BJ (cell line): Measurements from ENCODE around the gene EDNRA. TPM values are rescaled to one million over a fixed set of nuclear protein-coding genes. Genes with fewer than 3 reads are reported as not detected.

Experiments used
- CTCF ChIA-PET: fragments of 350-600 bp; formaldehyde crosslinking; extraction: SDS; loops from one replicate; lab custom pipeline; 2021; ENCODE audit warnings: antibody characterized with exemption, inconsistent platforms; lab: Yijun Ruan, JAX
- POLR2A ChIA-PET: fragments of 300-600 bp; sonication (Branson Sonifier 250); formaldehyde crosslinking; extraction: SDS; loops from one replicate; lab custom pipeline; 2021; ENCODE audit warnings: antibody characterized with exemption; lab: Charles Lee
- DNase-seq: peaks from one replicate; pipeline ENCODE4 v3.0.0-alpha.2; 2011; ENCODE audit warnings: low read depth
- H3K27me3 ChIP-seq: 2 replicates; pipeline ENCODE4 v1.6.0; 2011; ENCODE audit warnings: low read length; ENCODE audit not compliant: control insufficient read depth, insufficient read depth
- H3K36me3 ChIP-seq: 2 replicates; pipeline ENCODE4 v1.5.1; 2011; ENCODE audit warnings: low read length; ENCODE audit not compliant: control insufficient read depth, insufficient read depth
- H3K4me3 ChIP-seq: 2 replicates; pipeline ENCODE4 v1.5.1; 2011; ENCODE audit warnings: low read depth, mild to moderate bottlenecking, control low read depth, low read length
- polyA plus RNA-seq: library from polyadenylated mRNA; depleted of rRNA; stranded (reverse); fragments of >200 nt; gene quantifications from 2 replicates; pipeline ENCODE4 v1.2.3, GENCODE V29; 2011
- TF ChIP-seq, protein P1 (sequence below): IDR thresholded peaks from 2 replicates; pipeline ENCODE4 v1.5.1; 2011; ENCODE audit warnings: low read depth, mild to moderate bottlenecking, control low read depth, inconsistent platforms, low read length, moderate library complexity; ENCODE audit not compliant: insufficient read depth

Gene EDNRA
- polyA plus RNA-seq, 1 experiment = 7.6 TPM

DNA sequence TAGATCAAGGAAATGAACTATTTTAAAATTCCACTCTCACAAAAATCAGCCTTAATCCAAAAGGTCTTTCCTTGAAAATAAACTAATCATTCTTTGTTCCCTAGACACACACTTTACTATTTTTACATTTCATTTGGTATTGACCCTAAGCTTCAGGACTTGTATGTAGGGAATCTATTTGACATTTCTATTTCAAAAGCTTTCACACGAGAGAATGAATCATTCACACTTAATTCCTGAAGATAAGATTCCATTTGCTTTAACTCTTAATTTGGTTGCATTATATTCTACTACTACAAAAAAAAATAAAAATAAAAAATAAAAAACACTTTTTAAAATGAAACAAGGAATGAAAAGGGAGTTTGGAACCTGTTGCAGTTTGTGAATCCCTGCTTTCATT, 43.7 kb downstream of the EDNRA start:
- ChIA-PET POLR2A (interaction anchor here (0.9 kb wide), 1 partner anchor 159 kb away, joined by 5 read pairs; the partner anchor contains the start of gene PRMT9), CTCF (interaction anchor here (0.6 to 1.0 kb wide), 5 partner anchors 9 to 1778 kb away, joined by 3 read pairs; no protein-coding TSS in a partner anchor)
- Histone ChIP-seq H3K36me3 (no peaks in the 10 kb centered on the region), H3K27me3 (no peaks in the 10 kb centered on the region), H3K4me3 (no peak overlapping the region)
- no peak for DNase-seq
- TF ChIP-seq, protein P1, sequence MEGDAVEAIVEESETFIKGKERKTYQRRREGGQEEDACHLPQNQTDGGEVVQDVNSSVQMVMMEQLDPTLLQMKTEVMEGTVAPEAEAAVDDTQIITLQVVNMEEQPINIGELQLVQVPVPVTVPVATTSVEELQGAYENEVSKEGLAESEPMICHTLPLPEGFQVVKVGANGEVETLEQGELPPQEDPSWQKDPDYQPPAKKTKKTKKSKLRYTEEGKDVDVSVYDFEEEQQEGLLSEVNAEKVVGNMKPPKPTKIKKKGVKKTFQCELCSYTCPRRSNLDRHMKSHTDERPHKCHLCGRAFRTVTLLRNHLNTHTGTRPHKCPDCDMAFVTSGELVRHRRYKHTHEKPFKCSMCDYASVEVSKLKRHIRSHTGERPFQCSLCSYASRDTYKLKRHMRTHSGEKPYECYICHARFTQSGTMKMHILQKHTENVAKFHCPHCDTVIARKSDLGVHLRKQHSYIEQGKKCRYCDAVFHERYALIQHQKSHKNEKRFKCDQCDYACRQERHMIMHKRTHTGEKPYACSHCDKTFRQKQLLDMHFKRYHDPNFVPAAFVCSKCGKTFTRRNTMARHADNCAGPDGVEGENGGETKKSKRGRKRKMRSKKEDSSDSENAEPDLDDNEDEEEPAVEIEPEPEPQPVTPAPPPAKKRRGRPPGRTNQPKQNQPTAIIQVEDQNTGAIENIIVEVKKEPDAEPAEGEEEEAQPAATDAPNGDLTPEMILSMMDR = no peak

DNA sequence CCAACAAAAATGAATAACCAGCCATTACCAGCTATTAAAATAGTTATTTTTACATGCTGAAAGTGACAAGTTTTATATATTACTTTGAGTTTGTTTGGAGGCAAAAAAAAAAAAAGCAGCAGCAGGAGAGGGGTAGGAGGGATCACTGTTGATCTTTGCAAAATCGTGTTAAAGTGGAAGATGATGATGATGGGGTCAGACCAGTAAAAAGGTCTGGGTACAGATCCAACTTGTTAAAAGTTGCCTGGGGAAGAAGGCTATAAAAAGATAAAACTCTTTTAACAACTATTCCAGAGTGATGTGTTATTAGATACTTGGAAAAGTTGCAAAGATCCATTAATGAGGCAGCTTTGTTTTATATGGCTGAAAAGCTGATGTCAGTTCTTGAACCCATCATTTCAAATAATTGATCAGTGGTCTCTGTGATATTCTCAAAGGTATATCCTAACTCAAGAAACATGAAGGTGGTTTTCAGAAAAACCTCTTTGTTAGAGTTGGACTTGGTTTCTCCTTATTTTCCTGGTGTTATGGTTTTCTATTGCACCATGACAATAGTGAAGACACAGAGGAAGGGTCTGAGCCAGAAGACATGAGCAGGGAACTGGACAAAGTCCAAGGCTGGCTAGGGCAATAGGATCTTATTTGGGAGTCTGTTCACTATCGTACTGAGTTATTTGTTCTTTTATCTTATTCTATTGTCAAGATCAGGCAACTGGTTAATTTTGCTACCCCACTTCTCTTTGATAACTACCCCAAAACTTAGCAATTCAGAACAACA, 44.8 kb downstream of the EDNRA start:
- Histone ChIP-seq H3K27me3 (no peaks in the 10 kb centered on the region), H3K4me3 (no peak overlapping the region), H3K36me3 (no peaks in the 10 kb centered on the region)
- TF ChIP-seq, protein P1 = no peak
- no peak for DNase-seq
- ChIA-PET POLR2A (interaction anchor here (0.6 to 0.9 kb wide), 4 partner anchors 21 to 429 kb away, joined by 5 to 10 read pairs (median 8); partner anchors contain the start of gene PRMT9), CTCF (interaction anchor here (0.6 to 1.5 kb wide), 6 partner anchors 7 to 429 kb away, joined by 3 to 4 read pairs (median 3); no protein-coding TSS in a partner anchor)

GRCh38 chr4:147526272-147526654, 45.4 kb downstream of the EDNRA start:
- ChIA-PET POLR2A (no interaction called here), CTCF (interaction anchor here (1.3 to 1.5 kb wide), 3 partner anchors 59 to 341 kb away, joined by 3 to 4 read pairs (median 3); no protein-coding TSS in a partner anchor)
- Histone ChIP-seq H3K27me3 (no peaks in the 10 kb centered on the region), H3K4me3 (no peak overlapping the region), H3K36me3 (no peaks in the 10 kb centered on the region)
- TF ChIP-seq, protein P1 = peak; percentile 17; the same call in 1 of the 2 replicates
- DNase-seq = no peak

- TF ChIP-seq, protein P1 = no peak
- Histone ChIP-seq H3K4me3 (no peak overlapping the region), H3K36me3 (no peaks in the 10 kb centered on the region), H3K27me3 (no peaks in the 10 kb centered on the region)
- DNase-seq = no peak
- CTCF ChIA-PET = interaction anchor here (0.6 to 3.0 kb wide), 3 partner anchors 9 to 12 kb away, joined by 4 to 16 read pairs (median 4); no protein-coding TSS in a partner anchor
- POLR2A ChIA-PET = no interaction called here
These were observed 47.2 kb downstream of the EDNRA start for GRCh38 chr4:147528054-147528453.

GRCh38 chr4:147530134-147530533, 49.2 kb downstream of the EDNRA start:
- TF ChIP-seq, protein P1 = no peak
- no peaks in the 10 kb centered on the region for H3K36me3 ChIP-seq
- ChIA-PET POLR2A (no interaction called here), CTCF (no interaction called here)
- no peaks in the 10 kb centered on the region for H3K27me3 ChIP-seq
- H3K4me3 ChIP-seq = no peak overlapping the region
- no peak for DNase-seq
